Limb (tissue), 2 donors: ENCODE data around the gene NUCB2.

Source experiments
- DNase-seq, 2 donors: peaks; one replicate each; pipeline ENCODE4 v3.0.0-alpha.2; 2016; ENCODE audit errors: extremely low spot score in 2 of 2

Gene NUCB2

GRCh38 chr11:17381156-17381555 lies 104.6 kb downstream of the NUCB2 start:
- no peak for DNase-seq
